ENCODE measurements around the gene SVEP1.
"Not testable (repeated sequence)": the region's sequence is repeated elsewhere in the genome, so short reads cannot be mapped to it uniquely, and the experiment has no call there.

The SVEP1 gene

DNA sequence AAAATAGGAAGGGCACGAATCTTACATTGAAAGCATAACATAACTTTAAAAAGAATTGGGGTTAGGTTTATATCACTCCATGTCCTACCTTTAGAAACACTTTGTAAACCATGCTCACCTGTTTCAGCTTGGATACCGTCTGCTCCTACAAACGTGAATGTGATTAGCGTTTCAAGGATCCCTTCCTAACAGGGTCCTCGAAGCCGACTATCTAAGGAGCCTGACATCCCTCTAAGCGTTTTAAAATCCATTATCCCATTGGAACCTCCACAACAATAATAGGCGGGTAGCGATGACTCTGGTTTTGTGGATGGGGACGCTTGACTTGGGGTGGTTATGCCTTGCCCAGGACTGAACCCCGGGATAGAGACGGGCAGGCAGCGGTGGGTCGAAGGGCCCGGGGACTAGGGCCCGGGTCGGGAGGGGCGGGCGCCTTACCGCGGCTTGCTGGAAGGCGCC, 937 bp downstream of the SVEP1 start:
- peak; percentile 21 for DNase-seq (ENCODE audit: low spot score)

DNA sequence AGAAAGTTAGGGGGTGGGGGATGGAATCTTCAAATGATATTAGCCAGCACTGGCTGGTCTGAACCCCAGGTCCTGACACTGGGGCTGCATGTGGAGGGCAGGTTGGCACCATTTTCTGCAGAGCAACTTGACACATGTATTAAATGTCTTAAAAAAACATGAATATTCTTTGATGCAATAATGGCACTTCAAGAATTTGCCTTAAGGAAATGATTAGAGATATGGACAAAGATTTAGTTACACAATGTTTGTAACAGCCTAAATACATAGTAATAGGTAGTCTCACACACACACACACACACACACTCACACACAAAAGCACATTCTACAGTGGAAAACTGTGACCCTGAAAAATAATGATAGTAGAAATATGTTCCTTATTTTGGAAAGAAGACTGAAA, 3.6 kb downstream of the SVEP1 start:
- no peak for DNase-seq (ENCODE audit: low spot score)

DNA sequence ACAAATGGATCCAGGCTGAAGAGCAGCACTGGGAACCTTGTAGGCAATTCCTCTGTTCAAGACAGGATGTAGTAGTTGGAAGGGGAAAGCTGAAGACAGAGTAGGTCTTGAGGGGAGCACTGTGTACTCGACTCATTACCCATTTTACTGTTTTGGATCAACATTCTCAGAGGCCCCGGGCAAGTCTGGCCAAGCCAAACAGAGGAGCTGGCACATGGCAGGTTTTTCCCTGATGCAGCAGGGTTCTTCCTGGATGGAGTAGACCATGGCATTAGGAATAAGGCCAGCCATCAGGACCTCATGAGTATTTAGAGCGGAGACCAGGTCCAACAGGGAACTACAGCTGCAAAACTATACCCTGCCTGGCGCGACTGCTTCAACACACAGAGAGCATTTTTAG, 4.4 kb downstream of the SVEP1 start:
- DNase-seq (ENCODE audit: low spot score): no peak

DNA sequence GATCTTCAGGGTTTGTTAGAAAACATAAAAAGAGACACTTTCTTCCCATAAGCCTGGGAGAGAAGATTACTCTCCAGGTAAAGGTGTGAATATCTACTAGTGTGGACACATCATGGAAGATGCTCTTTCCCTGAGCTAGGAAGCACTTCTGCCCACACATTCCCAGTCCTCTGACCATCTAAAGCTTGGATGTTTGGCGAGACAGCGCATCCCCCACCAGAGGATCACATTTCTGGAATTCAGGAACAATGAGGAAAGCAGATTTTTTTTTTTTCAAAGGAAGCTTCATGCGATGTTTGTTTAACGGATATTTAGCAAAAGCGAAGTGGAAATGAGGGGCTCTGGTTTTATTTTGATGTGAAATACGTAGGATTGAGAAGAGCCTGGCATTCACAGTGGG, 6.2 kb downstream of the SVEP1 start:
- no peak for DNase-seq (ENCODE audit: low spot score)

DNA sequence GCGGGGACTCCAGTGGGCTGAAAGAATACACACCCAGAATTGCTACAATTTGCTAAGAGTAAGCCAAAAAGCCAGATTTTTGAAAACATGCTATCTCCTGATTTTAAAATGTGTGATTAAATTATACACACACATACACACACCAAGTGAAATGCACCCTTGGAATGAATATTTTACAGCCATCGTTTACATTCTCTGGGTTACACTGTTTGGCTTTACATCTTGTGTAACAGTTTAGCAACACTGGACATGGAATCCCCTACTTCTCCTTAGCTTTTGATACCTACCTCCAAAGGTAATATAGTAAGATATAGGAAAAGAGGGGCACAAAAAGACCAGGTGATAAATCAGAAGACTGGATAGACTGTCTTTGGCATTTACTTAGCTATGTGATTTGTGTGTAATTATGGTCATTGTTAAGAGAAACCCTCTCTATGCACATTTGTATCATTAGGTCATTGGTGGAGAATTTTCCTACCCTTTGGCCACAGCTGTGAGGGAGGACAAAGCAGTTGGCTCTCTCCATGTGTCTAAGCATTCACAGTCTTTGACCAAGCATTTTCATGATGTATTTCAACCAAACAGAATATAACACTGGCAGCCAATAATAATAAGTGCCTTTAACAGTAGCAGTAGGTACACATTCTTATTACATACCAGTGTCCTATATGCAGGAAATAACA, 7.6 kb downstream of the SVEP1 start:
- DNase-seq (ENCODE audit: low spot score): no peak

DNA sequence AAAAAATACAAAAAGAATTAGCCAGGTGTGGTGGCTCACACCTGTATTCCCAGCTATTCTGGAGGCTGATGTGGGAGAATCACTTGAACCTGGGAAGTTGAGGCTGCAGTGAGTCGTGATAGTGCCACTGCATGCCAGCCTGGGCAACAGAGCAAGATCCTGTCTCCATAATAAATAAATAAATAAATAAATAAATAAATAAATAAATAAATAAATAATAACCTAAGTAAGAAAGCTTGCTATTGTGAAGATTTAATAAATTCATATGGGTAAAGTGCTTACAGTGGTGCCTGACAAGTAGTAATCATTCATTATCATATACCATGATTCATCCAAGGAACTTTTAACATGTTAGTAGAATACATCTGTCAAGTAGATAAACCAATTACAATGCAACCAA, 13.4 kb downstream of the SVEP1 start:
- no peak for DNase-seq (ENCODE audit: low spot score)

DNA sequence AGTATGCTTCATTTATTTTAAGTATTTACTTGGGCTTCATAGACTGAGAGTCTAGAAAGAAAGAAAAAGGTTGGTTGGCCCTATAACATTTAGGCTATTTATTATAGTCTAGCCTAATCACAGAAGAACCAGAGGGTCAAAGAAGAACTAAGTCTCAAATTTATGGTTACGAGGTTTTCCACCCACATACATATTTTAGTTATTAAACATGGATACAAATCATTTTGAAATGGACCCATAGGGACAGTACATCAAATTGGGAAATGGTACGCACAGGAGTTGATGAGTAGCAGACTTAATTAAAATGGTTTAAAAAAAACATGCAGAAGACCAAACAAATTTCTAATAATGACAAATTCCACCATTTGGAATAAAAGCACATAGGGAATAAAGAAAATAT, 17.7 kb downstream of the SVEP1 start:
- no peak for DNase-seq (ENCODE audit: low spot score)

DNA sequence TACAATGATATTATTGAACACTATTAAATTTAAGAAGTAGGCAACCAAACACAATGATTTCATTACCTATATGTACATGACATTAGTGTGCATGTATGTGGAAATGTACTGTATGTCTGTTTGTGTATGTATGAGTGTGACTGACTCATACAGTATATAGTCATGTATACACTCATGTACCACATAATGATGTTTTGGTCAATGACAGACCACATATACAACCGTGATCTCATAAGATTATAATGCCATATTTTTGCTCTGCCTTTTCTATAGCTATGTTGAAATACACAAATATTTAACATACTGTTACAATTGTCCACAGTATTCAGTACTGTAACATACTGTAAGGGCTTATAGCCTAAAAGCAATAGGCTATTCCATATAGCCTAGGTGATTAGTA, 19.7 kb downstream of the SVEP1 start:
- no peak for DNase-seq (ENCODE audit: low spot score)

DNA sequence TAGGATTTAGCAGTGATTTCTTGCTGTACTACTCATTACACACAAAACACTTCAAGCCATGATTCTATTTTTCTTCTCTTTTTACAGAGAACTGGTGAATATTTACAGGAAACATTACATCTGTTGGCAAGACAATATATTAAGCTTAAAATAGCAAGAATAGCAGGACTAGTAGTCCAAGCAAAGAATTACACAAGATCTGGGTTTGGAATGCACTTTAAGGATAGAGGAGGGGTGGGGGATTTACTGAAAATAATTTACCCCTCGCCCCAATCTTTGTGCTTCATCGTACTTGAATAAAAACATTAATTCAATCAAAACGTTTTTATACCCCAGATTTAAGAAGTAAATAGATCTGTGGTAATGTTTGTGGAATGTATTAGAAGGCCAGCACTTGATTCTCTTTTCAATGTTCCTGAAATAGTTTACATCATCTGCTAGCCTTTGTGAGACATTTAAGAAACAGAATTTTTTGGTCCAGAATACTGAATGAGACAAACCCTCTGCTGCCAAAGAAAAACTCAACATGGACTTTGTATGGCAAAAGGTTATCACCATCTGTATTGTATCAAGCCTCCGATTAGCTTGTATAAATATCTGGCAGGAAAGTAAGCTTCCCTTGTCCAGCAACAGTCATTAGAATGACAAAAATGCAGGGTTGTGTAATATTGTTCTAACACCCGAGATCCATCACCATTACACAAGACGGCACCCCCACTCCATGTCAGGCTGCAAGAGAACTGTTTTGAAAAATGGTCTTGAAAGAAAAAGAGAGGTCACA, 23.8 kb downstream of the SVEP1 start:
- DNase-seq (ENCODE audit: low spot score): no peak

DNA sequence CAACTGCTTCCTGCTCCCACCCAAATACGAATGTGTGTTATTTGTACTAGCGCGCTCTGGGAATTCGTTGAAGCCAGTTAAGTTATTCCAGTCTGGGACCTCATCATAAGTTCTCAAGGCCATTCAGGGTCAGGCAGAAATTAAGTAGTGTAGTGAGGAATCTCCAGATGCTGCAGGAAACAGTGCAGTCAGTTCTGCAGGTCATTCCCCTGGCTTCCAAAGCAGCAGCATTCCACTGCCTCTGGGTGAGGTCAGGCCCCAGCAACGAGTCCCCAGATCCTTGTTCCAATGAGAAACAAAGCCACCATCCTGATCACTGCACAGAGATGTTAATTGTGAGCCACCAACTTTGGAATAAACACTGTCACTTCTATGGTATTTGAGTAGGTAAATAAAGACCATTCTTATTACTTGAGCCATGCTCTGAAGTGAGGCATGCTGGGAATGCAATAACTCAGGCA, 33.1 kb downstream of the SVEP1 start:
- no peak for DNase-seq (ENCODE audit: low spot score)

DNA sequence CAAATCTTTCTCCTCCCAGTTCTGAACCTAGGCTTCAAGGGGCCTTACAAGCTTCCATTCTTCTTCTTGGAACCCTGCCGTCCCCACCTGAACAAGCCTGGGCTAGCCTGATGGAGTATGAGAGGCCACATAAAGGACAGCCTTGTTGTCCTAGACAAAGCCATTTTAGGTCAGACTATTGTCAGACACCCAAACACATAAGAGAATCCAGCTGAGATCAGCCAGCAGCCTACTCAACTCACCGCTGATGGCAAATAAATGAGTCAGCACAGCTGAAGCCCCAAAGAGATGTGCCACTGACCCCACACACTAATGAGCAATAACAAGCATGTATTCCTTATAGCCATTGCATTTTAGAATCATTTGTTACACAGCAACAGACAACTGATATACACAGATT, 33.8 kb downstream of the SVEP1 start:
- DNase-seq (ENCODE audit: low spot score): peak; percentile 46

DNA sequence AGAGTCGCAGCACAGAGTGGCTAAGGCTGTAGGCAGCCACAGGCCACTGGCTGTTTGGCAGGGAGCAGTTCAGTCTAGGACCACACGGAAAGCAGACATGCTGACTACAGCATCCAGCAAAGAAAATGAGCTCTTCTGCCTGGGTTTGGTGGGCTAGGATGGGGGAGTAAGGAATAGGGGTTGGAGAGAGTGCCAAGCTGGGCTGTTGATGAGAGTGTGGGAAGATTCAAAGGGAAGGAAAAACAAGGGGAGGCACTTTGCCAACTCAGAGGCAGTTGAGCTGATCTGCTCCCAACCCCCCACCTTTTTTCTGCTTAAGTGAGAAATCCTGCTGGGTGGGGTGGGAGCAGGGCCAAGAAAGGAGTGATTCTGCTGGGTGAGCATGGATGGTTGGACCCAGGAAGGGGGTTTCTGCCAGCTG, 35.9 kb downstream of the SVEP1 start:
- DNase-seq (ENCODE audit: low spot score): peak; percentile 46

DNA sequence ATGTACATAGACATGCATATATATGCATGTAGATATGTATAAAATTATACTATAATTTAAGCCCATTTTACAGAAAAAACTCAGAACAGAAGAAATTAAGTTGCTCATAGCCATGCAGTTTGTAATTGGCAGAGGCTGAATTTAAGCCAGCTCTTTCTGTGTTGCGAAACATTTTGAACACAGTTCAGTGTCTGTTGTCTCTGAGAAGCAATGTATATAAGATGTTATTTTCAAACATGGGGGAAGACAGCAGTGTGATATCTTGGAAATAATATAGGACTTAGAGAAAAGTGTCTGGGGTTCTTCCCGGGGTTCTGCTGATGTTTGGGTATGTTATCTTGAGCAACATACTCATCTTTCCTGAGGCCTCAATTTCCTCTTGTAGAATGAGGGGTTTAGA, 37.6 kb downstream of the SVEP1 start:
- no peak for DNase-seq (ENCODE audit: low spot score)

DNA sequence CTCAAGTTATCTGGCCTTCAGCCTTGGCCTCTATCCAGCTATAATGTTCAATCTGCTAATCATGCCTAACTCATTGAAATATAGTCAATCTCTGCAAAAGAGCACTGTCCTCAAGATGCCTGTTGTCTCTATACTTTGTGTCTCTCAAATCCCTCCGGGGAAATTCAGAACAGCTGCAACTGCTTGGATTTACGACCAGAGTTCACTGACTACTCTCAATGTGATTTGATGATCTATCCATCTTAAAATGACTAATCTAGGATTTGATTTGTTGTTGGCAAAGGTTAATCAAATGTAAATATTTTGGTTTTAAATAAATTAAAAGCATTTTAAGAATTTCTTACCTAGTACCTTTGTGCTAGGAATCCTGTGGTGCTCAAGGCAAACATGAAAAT, 40.9 kb downstream of the SVEP1 start:
- no peak for DNase-seq (ENCODE audit: low spot score)

DNA sequence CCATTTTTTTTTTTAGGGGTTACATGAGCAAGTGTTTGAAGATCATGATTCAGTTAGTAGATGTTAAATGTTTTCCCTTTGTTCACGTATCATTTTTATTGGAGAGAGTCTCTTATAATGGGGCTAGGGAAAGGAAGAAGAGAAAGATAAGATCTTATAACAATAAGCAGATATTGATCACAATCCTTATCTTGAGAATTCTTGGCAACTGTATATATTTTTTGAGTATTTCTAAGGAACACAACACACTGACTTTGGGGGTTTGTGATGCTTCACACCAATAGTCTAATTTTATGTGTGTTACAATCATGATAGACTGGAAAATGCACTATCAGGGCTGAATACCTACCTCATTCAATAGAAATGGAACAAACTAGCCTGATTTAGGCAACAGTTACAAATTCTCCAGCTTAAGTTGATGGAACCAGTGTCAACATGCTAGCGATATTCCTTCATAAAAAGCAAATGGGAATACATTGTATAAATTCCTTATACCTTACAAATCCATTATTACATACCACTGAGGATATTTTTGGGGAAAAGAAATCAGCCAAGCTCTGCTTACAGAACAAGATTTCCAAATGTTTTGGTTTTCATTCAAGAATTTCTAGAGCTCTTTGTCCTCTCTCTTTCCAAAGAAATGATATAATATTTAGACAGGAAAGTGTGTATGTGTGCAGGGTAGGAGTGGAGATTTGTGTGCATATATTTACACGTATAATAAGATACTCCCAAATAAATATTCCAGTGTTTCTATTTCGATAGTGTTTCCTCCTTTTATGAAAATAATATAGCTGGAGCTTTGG, 41.5 kb downstream of the SVEP1 start:
- DNase-seq (ENCODE audit: low spot score): no peak

DNA sequence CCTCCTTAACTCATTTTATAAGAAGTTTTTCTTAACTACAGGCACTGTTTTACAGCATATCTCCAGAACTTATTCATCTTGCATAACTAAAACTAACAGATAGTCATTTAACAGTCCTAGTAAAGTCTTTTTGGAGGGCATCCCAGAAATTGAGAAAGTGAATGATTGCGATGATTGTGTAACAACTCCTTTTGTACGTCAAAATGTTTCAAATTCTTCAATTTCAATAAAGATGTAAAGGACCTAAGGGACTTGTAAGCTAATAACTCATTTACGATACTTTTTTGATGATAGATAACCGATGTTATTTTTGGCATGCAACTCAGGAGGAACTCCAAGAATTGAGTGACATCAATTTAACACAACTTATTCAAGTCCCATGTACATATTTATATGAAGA, 42.7 kb downstream of the SVEP1 start:
- no peak for DNase-seq (ENCODE audit: low spot score)

DNA sequence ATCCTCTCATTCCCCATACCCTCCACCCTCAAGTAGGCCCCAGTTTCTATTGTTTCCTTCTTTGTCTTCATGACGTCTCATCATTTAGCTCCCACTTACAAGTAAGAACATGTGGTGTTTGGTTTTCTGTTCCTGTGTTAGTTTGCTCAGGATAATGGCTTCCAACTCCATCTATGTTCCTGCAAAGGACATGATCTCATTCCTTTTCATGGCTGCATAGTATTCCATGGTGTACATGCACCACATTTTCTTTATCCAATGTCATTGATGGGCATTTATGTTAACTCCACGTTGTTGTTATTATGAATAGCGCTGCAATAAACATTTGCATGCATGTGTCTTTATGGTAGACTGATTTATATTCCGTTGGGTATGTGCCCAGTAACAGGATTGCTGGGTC, 45.4 kb downstream of the SVEP1 start:
- not testable (repeated sequence) for DNase-seq (ENCODE audit: low spot score)

DNA sequence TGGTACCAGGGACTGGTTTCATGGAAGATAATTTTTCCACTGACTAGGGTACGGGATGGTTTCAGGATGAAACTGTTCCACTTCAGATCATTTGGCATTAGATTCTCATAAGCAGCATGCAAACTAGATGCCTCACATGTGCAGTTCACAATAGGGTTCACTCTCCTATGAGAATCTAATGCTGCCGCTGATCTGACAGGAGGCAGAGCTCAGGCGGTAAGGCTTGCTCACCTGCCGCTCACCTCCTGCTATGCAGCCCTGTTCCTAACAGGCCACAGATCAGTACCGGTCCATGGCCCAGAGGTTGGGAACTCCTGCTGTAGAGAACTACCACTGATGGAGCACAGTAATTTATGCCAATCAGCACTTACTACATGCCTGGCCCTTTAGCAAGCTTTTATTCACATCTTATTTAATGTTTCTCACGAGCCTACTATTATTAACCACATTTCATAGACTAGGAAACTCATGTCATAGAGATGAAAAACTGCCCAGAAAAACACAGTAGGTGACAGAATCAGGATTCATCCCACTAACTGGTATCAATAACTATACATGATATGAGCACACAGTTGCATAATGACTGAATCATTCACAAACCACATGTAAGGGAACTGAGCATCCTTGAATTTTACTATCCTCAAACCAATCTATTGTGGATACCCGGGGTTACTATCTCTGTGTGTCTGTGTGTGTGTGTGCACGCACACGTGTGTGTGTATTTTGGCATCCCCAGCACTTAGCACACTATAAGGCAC, 46.5 kb downstream of the SVEP1 start:
- no peak for DNase-seq (ENCODE audit: low spot score)

DNA sequence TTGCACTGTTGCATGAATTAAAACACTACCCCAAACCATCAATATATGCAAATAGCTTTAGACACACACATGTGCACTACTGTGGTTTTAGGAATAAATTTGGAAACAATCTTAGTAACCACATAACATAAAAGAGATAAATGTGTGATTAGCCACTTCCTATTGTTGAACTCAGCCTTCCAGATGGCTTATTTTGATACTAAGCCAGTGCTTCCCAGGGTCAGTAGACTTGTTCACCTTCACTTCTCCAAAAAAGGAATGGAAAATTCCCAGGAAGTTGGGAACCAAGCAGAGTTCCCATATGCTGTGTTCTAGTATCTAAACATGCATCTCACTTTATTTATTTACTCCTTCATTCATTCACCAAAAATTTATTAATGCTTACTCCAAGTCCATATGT, 47.8 kb downstream of the SVEP1 start:
- DNase-seq (ENCODE audit: low spot score): no peak

DNA sequence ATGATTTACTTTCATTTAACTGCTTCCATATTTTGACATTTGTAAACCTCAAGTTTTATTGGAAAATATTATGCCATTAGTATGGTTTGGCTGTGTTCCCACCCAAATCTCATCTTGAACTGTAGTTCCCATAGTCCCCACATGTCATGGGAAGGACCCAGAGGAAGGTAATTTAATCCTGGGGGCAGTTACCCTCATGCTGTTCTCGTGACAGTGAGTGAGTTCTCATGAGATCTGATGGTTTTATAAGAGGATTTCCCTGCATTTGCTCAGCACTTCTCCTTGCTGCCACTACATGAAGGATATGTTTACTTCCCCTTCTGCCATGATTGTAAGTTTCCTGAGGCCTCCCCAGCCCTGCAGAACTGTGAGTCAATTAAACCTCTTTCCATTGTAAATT, 48.3 kb downstream of the SVEP1 start:
- not testable (repeated sequence) for DNase-seq (ENCODE audit: low spot score)

DNA sequence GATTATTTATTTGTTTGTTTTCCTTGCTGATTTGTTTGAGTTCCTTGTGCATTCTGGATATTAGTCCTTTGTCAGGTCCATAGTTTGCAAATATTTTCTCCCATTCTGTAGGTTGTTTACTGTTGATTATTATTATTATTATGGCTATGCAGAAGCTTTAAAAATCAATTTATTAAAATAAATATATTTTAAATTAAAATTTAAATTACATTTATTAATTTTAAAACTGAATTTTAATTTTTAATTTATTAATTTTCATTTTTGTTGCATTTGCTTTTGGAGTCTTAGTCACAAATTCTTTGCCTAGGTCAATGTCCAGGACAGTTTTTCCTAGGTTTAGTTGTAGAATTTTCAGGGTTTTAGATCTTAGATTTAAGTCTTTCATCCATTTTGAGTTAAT, 50.9 kb downstream of the SVEP1 start:
- DNase-seq (ENCODE audit: low spot score): no peak

DNA sequence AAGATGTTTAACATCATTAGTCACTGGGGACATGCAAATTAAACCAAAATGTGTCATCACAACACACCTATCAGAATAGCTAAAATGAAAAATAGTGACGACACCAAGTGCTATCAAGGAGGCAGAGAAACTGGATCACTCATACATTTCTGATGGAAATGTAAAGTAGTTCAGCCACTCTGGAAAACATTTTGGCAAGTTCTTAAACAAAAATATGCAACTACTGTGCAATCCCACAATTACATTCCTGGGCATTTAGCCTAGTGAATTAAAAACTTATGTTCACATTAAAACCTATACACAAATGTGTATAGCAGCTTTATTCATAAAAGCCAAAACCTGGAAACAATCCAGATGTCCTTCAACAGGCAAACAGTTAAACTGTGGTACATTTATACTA, 53.1 kb downstream of the SVEP1 start:
- DNase-seq (ENCODE audit: low spot score): no peak
